ENCODE measurements around the gene OVOL3.

- TF ChIP-seq POLR2A (IDR thresholded peaks at IDR 0.05; ENCODE audit: low read depth, low read length) (peak; percentile 68; the same call in 1 of the 2 replicates), POU2F2 (IDR thresholded peaks at IDR 0.05; ENCODE audit: low read depth, low read length) (no peak), TAF1 (IDR thresholded peaks at IDR 0.05; ENCODE audit: low read depth, low read length) (peak; percentile 76), POLR2AphosphoS5 (IDR thresholded peaks at IDR 0.05; ENCODE audit: low read depth, low read length) (peak; percentile 71; the same call in 1 of the 2 replicates)
These were observed 4.8 kb downstream of the OVOL3 start, which contains the start of gene TBCB for GRCh38 chr19:36115453-36116343.

All from GM12891 (cell line).